ENCODE data around the gene SLCO3A1. TPM values are rescaled to one million over a fixed set of nuclear protein-coding genes. Genes with fewer than 3 reads are reported as not detected.

SLCO3A1 gene
- total and polyA plus RNA-seq, 2 of the 8 experiments (the other 6 are each of a cell fraction or from before 2014, with no cell fraction given) = 15.1 to 20.4 TPM

GRCh38 chr15:91947293-91947679 lies 93.8 kb downstream of the SLCO3A1 start:
- no peak overlapping the region for H3K56ac ChIP-seq (replicated peaks; ENCODE audit: insufficient read length, low read depth, low read length)
- no peak for TF ChIP-seq SIX5 (IDR thresholded peaks at IDR 0.05; ENCODE audit: low read depth, low read length)
- TF ChIP-seq MAX (IDR thresholded peaks at IDR 0.05) = 0 out of 2 replicates have a peak, but pooled peaks have one; percentile 0
- peak overlapping the region in 1 of 4 experiments; percentile 55; a peak in 2 of 7 replicates for H3K9ac ChIP-seq (replicated peaks in 1 of 4; ENCODE audit: extremely low read depth in 1 of 4, low read depth in 3 of 4, low read length in 3 of 4)
- no peaks in the 10 kb centered on the region for H3K9me3 ChIP-seq (ENCODE audit: insufficient read depth in 2 of 2, low read depth in 1 of 2, low read length in 1 of 2)
- H3K27ac ChIP-seq (ENCODE audit: low read depth, low read length) = peak overlapping the region; percentile 76
- POLR2A ChIA-PET (ENCODE audit: partially characterized antibody) = interaction anchor here (0.6 to 1.7 kb wide), 5 partner anchors 8 to 61 kb away, joined by 3 to 5 read pairs (median 4); no protein-coding TSS in a partner anchor
- H4K5ac ChIP-seq (ENCODE audit: insufficient read length, low read depth, low read length) = peak overlapping the region; percentile 58
- H2BK15ac ChIP-seq (ENCODE audit: low read length) = peak overlapping the region; percentile 81; the same call in 1 of the 2 replicates
- no peak overlapping the region for H3K23ac ChIP-seq (ENCODE audit: insufficient read length)
- peak overlapping the region; percentile 96 for H4K91ac ChIP-seq (replicated peaks; ENCODE audit: insufficient read length, low read length)
- H2BK5ac ChIP-seq (ENCODE audit: low read depth, low read length) = peak overlapping the region; percentile 82; the same call in 1 of the 2 replicates
- H3K23me2 ChIP-seq (ENCODE audit: low read depth, low read length) = no peaks in the 10 kb centered on the region
- H3K79me2 ChIP-seq (ENCODE audit: control insufficient read depth in 1 of 2, insufficient read depth in 2 of 2, low read length in 2 of 2) = peaks cover 0 to 20% of the 10 kb centered on the region in 2 experiments; a peak in 2 of 4 replicates
- peak overlapping the region; percentile 92 for H2BK12ac ChIP-seq (ENCODE audit: low read depth, low read length)
- peak overlapping the region; percentile 95; the same call in 1 of the 2 replicates for H2BK20ac ChIP-seq (ENCODE audit: low read length)
- peak overlapping the region; percentile 88 for H2BK120ac ChIP-seq (replicated peaks; ENCODE audit: low read depth, low read length)
- peak overlapping the region in 1 of 2 experiments; percentile 26; a peak in 1 of 4 replicates for H3K4me2 ChIP-seq (ENCODE audit: insufficient read depth in 1 of 2, low read depth in 2 of 2, low read length in 2 of 2)
- peak overlapping the region; percentile 60 for H3K4ac ChIP-seq (replicated peaks; ENCODE audit: insufficient read length, low read depth, low read length)
- H2AK5ac ChIP-seq (ENCODE audit: low read depth, low read length) = peak overlapping the region; percentile 66
- no peak overlapping the region for H3K14ac ChIP-seq (ENCODE audit: insufficient read length)
- no peaks in the 10 kb centered on the region for H3K27me3 ChIP-seq (replicated peaks in 1 of 4; ENCODE audit: control insufficient read depth in 3 of 4, extremely low read depth in 1 of 4, insufficient read depth in 3 of 4, low read length in 3 of 4)
- DNase-seq (ENCODE audit: low read depth in 1 of 2, low spot score in 2 of 2) (no peak), FAIRE-seq (no peak)
- peaks cover 21 to 40% (median 25%) of the 10 kb centered on the region in 4 experiments for H3K4me1 ChIP-seq (replicated peaks in 1 of 4; ENCODE audit: control insufficient read depth in 3 of 4, insufficient read depth in 4 of 4, low read length in 3 of 4)
- CTCF ChIA-PET (ENCODE audit: partially characterized antibody) = interaction anchor here (0.6 to 3.2 kb wide), 36 partner anchors 9 to 1045 kb away, joined by 3 to 13 read pairs (median 4); no protein-coding TSS in a partner anchor
- peak overlapping the region; percentile 84 for H3K18ac ChIP-seq (ENCODE audit: extremely low read depth, low read length)
- no peak overlapping the region for H2AFZ ChIP-seq (ENCODE audit: low read length)
- H3K36me3 ChIP-seq (ENCODE audit: control insufficient read depth in 2 of 4, insufficient read depth in 4 of 4, low read length in 3 of 4) = no peaks in the 10 kb centered on the region
- whole genome bisulfite sequencing, 2 experiments (ENCODE audit: extremely low coverage in 1 of 2, insufficient coverage in 1 of 2, insufficient read length in 1 of 2, insufficient replicate concordance in 2 of 2, low coverage in 1 of 2, low lambda C conversion rate in 2 of 2, missing lambda C conversion rate in 1 of 2) = 85% methylated on average over 7 of the region's 7 CpGs; no CpG with 5 or more reads in 1 of the 2 experiments
- peak overlapping the region; percentile 83; the same call in 1 of the 2 replicates for H4K8ac ChIP-seq (ENCODE audit: extremely low read depth, insufficient read depth, low read length)
- no peaks in the 10 kb centered on the region for H4K20me1 ChIP-seq (replicated peaks in 1 of 2; ENCODE audit: control insufficient read depth in 1 of 2, insufficient read depth in 2 of 2, low read length in 2 of 2)
- peaks cover 10% of the 10 kb centered on the region; the same call in 1 of the 2 replicates for H3K79me1 ChIP-seq (ENCODE audit: low read depth, low read length)
- H3K4me3 ChIP-seq (ENCODE audit: extremely low read depth in 1 of 4, insufficient read depth in 2 of 4, low read depth in 3 of 4, low read length in 4 of 4) = no peak overlapping the region
